B cell (primary cell): ENCODE data around the gene NDUFV2. TPM values are rescaled to one million over a fixed set of nuclear protein-coding genes. Genes with fewer than 3 reads are reported as not detected.
A peak's percentile ranks its signal among the peaks of the same experiment; 100 is the strongest.

ENCODE experiments used
- ATAC-seq: fragments of 200-7000 bp; cut with Tn5 transposase; one replicate; pipeline ENCODE4 v1.10.0; 2021; ENCODE audit warnings: low read depth, mild to moderate bottlenecking, moderate number of reproducible peaks, moderate library complexity
- CTCF ChIA-PET: fragments of 350-600 bp; sonication (Branson Sonifier 250); formaldehyde crosslinking; loops from one replicate; lab custom pipeline; 2021; ENCODE audit warnings: antibody characterized with exemption, inconsistent platforms; lab: Charles Lee
- POLR2A ChIA-PET: fragments of 350-600 bp; sonication (Branson Sonifier 250); formaldehyde crosslinking; loops from one replicate; lab custom pipeline; 2021; ENCODE audit warnings: antibody characterized with exemption; lab: Charles Lee
- DNase-seq: peaks from one replicate; pipeline ENCODE4 v3.0.0; 2013
- H2AFZ ChIP-seq: 2 replicates; pipeline ENCODE4 v1.6.1; 2012; ENCODE audit warnings: mild to moderate bottlenecking, low read depth, low read length; ENCODE audit not compliant: insufficient read depth, poor library complexity, severe bottlenecking
- H3K27ac ChIP-seq, 2 donors: 1 replicate in 1 of 2; 2 replicates in 1 of 2; pipeline ENCODE4 v1.5.1; 2012 to 2013; ENCODE audit warnings: low read length in 2 of 2, mild to moderate bottlenecking in 2 of 2, moderate library complexity in 1 of 2
- H3K27me3 ChIP-seq, 4 experiments: fragments of 200-600 bp in 1 of 4; sonication (generic) in 1 of 4; replicated peaks in 1 of 4; 1 replicate in 2 of 4; 2 replicates in 2 of 4; pipeline versions ENCODE4 v1.6.1 to v1.7.0; 2013 to 2016; ENCODE audit warnings: low read length in 3 of 4, mild to moderate bottlenecking in 2 of 4, mixed read lengths in 1 of 4, moderate library complexity in 1 of 4; ENCODE audit not compliant: insufficient read depth in 4 of 4, control insufficient read depth in 3 of 4; ENCODE audit errors: control extremely low read depth in 1 of 4
- H3K36me3 ChIP-seq, 2 experiments: replicated peaks in 1 of 2; 1 replicate in 1 of 2; 2 replicates in 1 of 2; pipeline versions ENCODE4 v1.6.1 to v1.7.1; 2013; ENCODE audit warnings: low read length in 1 of 2; ENCODE audit not compliant: insufficient read depth in 2 of 2, control insufficient read depth in 1 of 2; ENCODE audit errors: control extremely low read depth in 1 of 2, extremely low read depth in 1 of 2
- H3K4me1 ChIP-seq, 2 donors: fragments of 200-600 bp in 1 of 2; sonication (generic) in 1 of 2; 1 replicate in 1 of 2; 2 replicates in 1 of 2; pipeline versions ENCODE4 v1.5.1 to v1.6.1; 2013 to 2017; ENCODE audit warnings: low read length in 2 of 2; ENCODE audit not compliant: control insufficient read depth in 2 of 2, insufficient read depth in 2 of 2
- H3K4me2 ChIP-seq: replicated peaks from 2 replicates; pipeline ENCODE3; 2012; ENCODE audit warnings: mild to moderate bottlenecking, low read depth, low read length; ENCODE audit not compliant: poor library complexity, severe bottlenecking
- H3K4me3 ChIP-seq, 5 experiments: fragments of 200-600 bp in 1 of 5; sonication (generic) in 1 of 5; 1 replicate in 3 of 5; 2 replicates in 2 of 5; pipeline versions ENCODE4 v1.5.1 to v1.7.0; 2011 to 2016; ENCODE audit warnings: low read length in 4 of 5, mild to moderate bottlenecking in 4 of 5, low read depth in 2 of 5, control low read depth in 1 of 5, moderate library complexity in 1 of 5; ENCODE audit not compliant: insufficient read depth in 1 of 5; ENCODE audit errors: control extremely low read depth in 1 of 5, extremely low read depth in 1 of 5
- H3K79me2 ChIP-seq: fragments of 200-600 bp; sonication (generic); one replicate; pipeline ENCODE4 v1.6.0; 2016; ENCODE audit warnings: low read length; ENCODE audit not compliant: control insufficient read depth, insufficient read depth
- H3K9ac ChIP-seq: fragments of 200-600 bp; sonication (generic); 2 replicates; pipeline ENCODE4 v1.6.1; 2017; ENCODE audit warnings: mild to moderate bottlenecking, low read length, moderate library complexity
- H3K9me3 ChIP-seq, 3 donors: one replicate each; pipeline versions ENCODE4 v1.6.1 to v1.7.1; 2013; ENCODE audit warnings: low read length in 2 of 3; ENCODE audit not compliant: control insufficient read depth in 2 of 3, insufficient read depth in 1 of 3; ENCODE audit errors: control extremely low read depth in 1 of 3
- H4K20me1 ChIP-seq: 2 replicates; pipeline ENCODE4 v1.6.0; 2012; ENCODE audit warnings: mild to moderate bottlenecking, low read length; ENCODE audit not compliant: insufficient read depth, control insufficient read depth, poor library complexity, severe bottlenecking
- H3K27ac Mint-ChIP-seq: one replicate; pipeline ENCODE4 v1.8.0; 2021; ENCODE audit warnings: mixed read lengths
- H3K27me3 Mint-ChIP-seq: one replicate; pipeline ENCODE4 v1.8.0; 2021; ENCODE audit warnings: mixed read lengths
- H3K4me1 Mint-ChIP-seq: one replicate; pipeline ENCODE4 v1.8.0; 2021; ENCODE audit warnings: mixed read lengths
- H3K4me3 Mint-ChIP-seq: one replicate; pipeline ENCODE4 v1.8.0; 2021; ENCODE audit warnings: mixed read lengths
- H3K9me3 Mint-ChIP-seq: one replicate; pipeline ENCODE4 v1.8.0; 2022; ENCODE audit warnings: mixed read lengths; ENCODE audit not compliant: insufficient read depth
- CTCF ChIP-seq: fragments of 200-600 bp; IDR thresholded peaks from one replicate; pipeline ENCODE4 v1.8.0; 2022; ENCODE audit warnings: antibody characterized with exemption, mild to moderate bottlenecking
- EZH2 ChIP-seq: IDR thresholded peaks from 2 replicates; pipeline ENCODE4 v1.6.1; 2012; ENCODE audit warnings: borderline replicate concordance, low read depth, mild to moderate bottlenecking, moderate library complexity, low read length; ENCODE audit not compliant: insufficient read depth, poor library complexity, severe bottlenecking
- WGBS: methylation state at CpG from one replicate; pipeline ENCODE4 v1.1.5; 2013; ENCODE audit warnings: missing lambda C conversion rate; ENCODE audit not compliant: insufficient coverage; 5-methylcytosine and 5-hydroxymethylcytosine counted together
- intact Hi-C: fragments of 100-400 bp; cut with micrococcal nuclease; formaldehyde crosslinking; loops from one replicate; pipeline ENCODE4 v1.10.0; 2022
- polyA plus RNA-seq: library from polyadenylated mRNA; depleted of rRNA; stranded (reverse); fragments of >200 nt; gene quantifications from 2 replicates; pipeline ENCODE4 v1.2.3, GENCODE V29; 2012
- total RNA-seq, 2 donors: library from RNA; stranded (reverse); fragments of 120-200 nt in 1 of 2; gene quantifications; 1 replicate in 1 of 2; 2 replicates in 1 of 2; pipeline versions ENCODE4 v1.2.3 to v1.2.4, GENCODE V29; 2013 to 2022

NDUFV2 gene
- total and polyA plus RNA-seq, 2 donors (not counting 1 experiment from before 2014, with no cell fraction given) = 44.4 to 137 TPM

GRCh38 chr18:9108911-9109310 lies 6.4 kb downstream of the NDUFV2 start:
- intact Hi-C loops = loop anchor here (1.0 kb wide), 1 partner anchor 8 kb away; no protein-coding TSS in a partner anchor
- no peaks in the 10 kb centered on the region for H3K27me3 ChIP-seq
- H3K9ac ChIP-seq = no peak overlapping the region

More at GRCh38 chr18:9108911-9109310, 6.4 kb downstream of the NDUFV2 start:
- peak overlapping the region in 1 of 2 donors; percentile 99 for H3K27ac ChIP-seq
- peak overlapping the region; percentile 1 for H3K4me2 ChIP-seq
- peaks cover 100% of the 10 kb centered on the region for H3K79me2 ChIP-seq
- Mint-ChIP-seq H3K27me3 (no peaks in the 10 kb centered on the region), H3K27ac (peak overlapping the region; percentile 84), H3K9me3 (no peaks in the 10 kb centered on the region), H3K4me3 (peak overlapping the region; percentile 31), H3K4me1 (peaks cover 85% of the 10 kb centered on the region)
- no peak for ATAC-seq
- H3K36me3 ChIP-seq = peaks cover 5 to 10% of the 10 kb centered on the region in 2 experiments
- peaks cover 85 to 94% of the 10 kb centered on the region in 2 donors for H3K4me1 ChIP-seq
- no peak overlapping the region for H2AFZ ChIP-seq
- H4K20me1 ChIP-seq = no peaks in the 10 kb centered on the region
- no peak overlapping the region for H3K4me3 ChIP-seq
- CTCF ChIA-PET = interaction anchor here (0.7 to 2.2 kb wide), 8 partner anchors 10 to 37 kb away, joined by 3 to 10 read pairs (median 4); partner anchors contain the start of gene ANKRD12
- WGBS = 33% methylated on average over 1 of the region's 2 CpGs
- TF ChIP-seq CTCF (no peak), EZH2 (no peak)
- no peak for DNase-seq
- POLR2A ChIA-PET = interaction anchor here (2.7 kb wide), 1 partner anchor 28 kb away, joined by 11 read pairs; the partner anchor contains the start of gene ANKRD12
- H3K9me3 ChIP-seq = no peaks in the 10 kb centered on the region
